ENCODE results near the gene MRPS10.

MRPS10 gene

GRCh38 chr6:42217519-42218367, at the start of gene MRPS10:
TSS of gene MRPS10 (minus strand) at chr6:42217861. CDS start at chr6:42217849, 12 bp downstream.
- Histone ChIP-seq H2AFZ (ENCODE audit: low read depth, low read length) (peak within 1 kb of the TSS; percentile 88), H3K9me3 (ENCODE audit: low read length) (no peaks in the 10 kb centered on the region), H3K36me3 (ENCODE audit: insufficient read depth, low read length) (peaks cover 12% of the 10 kb centered on the region), H3K4me3 (ENCODE audit: low read length) (peak within 1 kb of the TSS; percentile 91), H3K27me3 (ENCODE audit: insufficient read depth, low read length) (no peaks in the 10 kb centered on the region), H3K4me1 (ENCODE audit: insufficient read depth, low read length) (peaks cover 12% of the 10 kb centered on the region)

- Histone ChIP-seq H3K27me3 (ENCODE audit: insufficient read depth, low read length) (no peaks in the 10 kb centered on the region), H3K4me3 (ENCODE audit: low read length) (no peak overlapping the region), H3K4me1 (ENCODE audit: insufficient read depth, low read length) (no peaks in the 10 kb centered on the region), H3K9me3 (ENCODE audit: low read length) (no peaks in the 10 kb centered on the region), H3K36me3 (ENCODE audit: insufficient read depth, low read length) (peaks cover 48% of the 10 kb centered on the region), H2AFZ (ENCODE audit: low read depth, low read length) (no peak overlapping the region)
Measured at GRCh38 chr6:42266538-42266937, 48.9 kb upstream of the MRPS10 start.

GRCh38 chr6:42264852-42265390, 47.3 kb upstream of the MRPS10 start:
- Histone ChIP-seq H3K36me3 (ENCODE audit: insufficient read depth, low read length) (peaks cover 50% of the 10 kb centered on the region), H2AFZ (ENCODE audit: low read depth, low read length) (no peak overlapping the region), H3K4me3 (ENCODE audit: low read length) (no peak overlapping the region), H3K9me3 (ENCODE audit: low read length) (no peaks in the 10 kb centered on the region), H3K4me1 (ENCODE audit: insufficient read depth, low read length) (no peaks in the 10 kb centered on the region), H3K27me3 (ENCODE audit: insufficient read depth, low read length) (no peaks in the 10 kb centered on the region)

- H3K9me3 ChIP-seq (ENCODE audit: low read length), result no peaks in the 10 kb centered on the region
- H3K4me1 ChIP-seq (ENCODE audit: insufficient read depth, low read length), result no peaks in the 10 kb centered on the region
- no peak overlapping the region for H3K4me3 ChIP-seq (ENCODE audit: low read length)
- H2AFZ ChIP-seq (ENCODE audit: low read depth, low read length), result no peak overlapping the region
- peaks cover 45% of the 10 kb centered on the region for H3K36me3 ChIP-seq (ENCODE audit: insufficient read depth, low read length)
- H3K27me3 ChIP-seq (ENCODE audit: insufficient read depth, low read length), result no peaks in the 10 kb centered on the region
Measured at GRCh38 chr6:42264162-42264851, 46.6 kb upstream of the MRPS10 start.

- Histone ChIP-seq H3K36me3 (ENCODE audit: insufficient read depth, low read length) (peaks cover 43% of the 10 kb centered on the region), H3K27me3 (ENCODE audit: insufficient read depth, low read length) (no peaks in the 10 kb centered on the region), H2AFZ (ENCODE audit: low read depth, low read length) (no peak overlapping the region), H3K4me1 (ENCODE audit: insufficient read depth, low read length) (no peaks in the 10 kb centered on the region), H3K4me3 (ENCODE audit: low read length) (no peak overlapping the region), H3K9me3 (ENCODE audit: low read length) (no peaks in the 10 kb centered on the region)
Measured at GRCh38 chr6:42263165-42263728, 45.6 kb upstream of the MRPS10 start.

GRCh38 chr6:42260972-42261371, 43.3 kb upstream of the MRPS10 start:
- peaks cover 2% of the 10 kb centered on the region for H3K9me3 ChIP-seq (ENCODE audit: low read length)
- H3K36me3 ChIP-seq (ENCODE audit: insufficient read depth, low read length), result peaks cover 53% of the 10 kb centered on the region
- no peak overlapping the region for H3K4me3 ChIP-seq (ENCODE audit: low read length)
- no peak overlapping the region for H2AFZ ChIP-seq (ENCODE audit: low read depth, low read length)
- H3K4me1 ChIP-seq (ENCODE audit: insufficient read depth, low read length), result peaks cover 5% of the 10 kb centered on the region
- H3K27me3 ChIP-seq (ENCODE audit: insufficient read depth, low read length), result no peaks in the 10 kb centered on the region

GRCh38 chr6:42260396-42260888, 42.8 kb upstream of the MRPS10 start:
- Histone ChIP-seq H2AFZ (ENCODE audit: low read depth, low read length) (no peak overlapping the region), H3K4me3 (ENCODE audit: low read length) (no peak overlapping the region), H3K4me1 (ENCODE audit: insufficient read depth, low read length) (peaks cover 5% of the 10 kb centered on the region), H3K36me3 (ENCODE audit: insufficient read depth, low read length) (peaks cover 53% of the 10 kb centered on the region), H3K9me3 (ENCODE audit: low read length) (peaks cover 2% of the 10 kb centered on the region), H3K27me3 (ENCODE audit: insufficient read depth, low read length) (no peaks in the 10 kb centered on the region)

- no peak overlapping the region for H3K4me3 ChIP-seq (ENCODE audit: low read length)
- no peak overlapping the region for H2AFZ ChIP-seq (ENCODE audit: low read depth, low read length)
- peaks cover 53% of the 10 kb centered on the region for H3K36me3 ChIP-seq (ENCODE audit: insufficient read depth, low read length)
- no peaks in the 10 kb centered on the region for H3K27me3 ChIP-seq (ENCODE audit: insufficient read depth, low read length)
- peaks cover 2% of the 10 kb centered on the region for H3K9me3 ChIP-seq (ENCODE audit: low read length)
- peaks cover 5% of the 10 kb centered on the region for H3K4me1 ChIP-seq (ENCODE audit: insufficient read depth, low read length)
Measured at GRCh38 chr6:42259841-42260395, 42.3 kb upstream of the MRPS10 start.

- H3K9me3 ChIP-seq (ENCODE audit: low read length), result peaks cover 2% of the 10 kb centered on the region
- H3K36me3 ChIP-seq (ENCODE audit: insufficient read depth, low read length), result peaks cover 53% of the 10 kb centered on the region
- no peaks in the 10 kb centered on the region for H3K27me3 ChIP-seq (ENCODE audit: insufficient read depth, low read length)
- H3K4me1 ChIP-seq (ENCODE audit: insufficient read depth, low read length), result peaks cover 5% of the 10 kb centered on the region
- no peak overlapping the region for H2AFZ ChIP-seq (ENCODE audit: low read depth, low read length)
- no peak overlapping the region for H3K4me3 ChIP-seq (ENCODE audit: low read length)
Measured at GRCh38 chr6:42259286-42259685, 41.6 kb upstream of the MRPS10 start.

- H2AFZ ChIP-seq (ENCODE audit: low read depth, low read length), result no peak overlapping the region
- H3K4me1 ChIP-seq (ENCODE audit: insufficient read depth, low read length), result peaks cover 5% of the 10 kb centered on the region
- peaks cover 57% of the 10 kb centered on the region for H3K36me3 ChIP-seq (ENCODE audit: insufficient read depth, low read length)
- H3K9me3 ChIP-seq (ENCODE audit: low read length), result peaks cover 2% of the 10 kb centered on the region
- no peaks in the 10 kb centered on the region for H3K27me3 ChIP-seq (ENCODE audit: insufficient read depth, low read length)
- no peak overlapping the region for H3K4me3 ChIP-seq (ENCODE audit: low read length)
Measured at GRCh38 chr6:42257614-42258013, 40.0 kb upstream of the MRPS10 start.

GRCh38 chr6:42257063-42257462, 39.4 kb upstream of the MRPS10 start:
- Histone ChIP-seq H3K4me3 (ENCODE audit: low read length) (no peak overlapping the region), H2AFZ (ENCODE audit: low read depth, low read length) (no peak overlapping the region), H3K9me3 (ENCODE audit: low read length) (peaks cover 2% of the 10 kb centered on the region), H3K4me1 (ENCODE audit: insufficient read depth, low read length) (peaks cover 5% of the 10 kb centered on the region), H3K27me3 (ENCODE audit: insufficient read depth, low read length) (no peaks in the 10 kb centered on the region), H3K36me3 (ENCODE audit: insufficient read depth, low read length) (peaks cover 63% of the 10 kb centered on the region)

GRCh38 chr6:42255050-42255449, 37.4 kb upstream of the MRPS10 start:
- Histone ChIP-seq H3K36me3 (ENCODE audit: insufficient read depth, low read length) (peaks cover 70% of the 10 kb centered on the region), H3K27me3 (ENCODE audit: insufficient read depth, low read length) (no peaks in the 10 kb centered on the region), H3K4me1 (ENCODE audit: insufficient read depth, low read length) (peaks cover 14% of the 10 kb centered on the region), H2AFZ (ENCODE audit: low read depth, low read length) (no peak overlapping the region), H3K9me3 (ENCODE audit: low read length) (peaks cover 2% of the 10 kb centered on the region), H3K4me3 (ENCODE audit: low read length) (no peak overlapping the region)
